ENCODE measurements around the gene HPSE2. TPM values are rescaled to one million over a fixed set of nuclear protein-coding genes. Genes with fewer than 3 reads are reported as not detected.

HPSE2 gene
- total RNA-seq, 1 donor from 2014 or later = 0.10 TPM

- peak overlapping the region; percentile 85 for H3K4me3 Mint-ChIP-seq (ENCODE audit: low read depth)
- H3K27ac Mint-ChIP-seq = peak overlapping the region; percentile 93
- H3K4me1 Mint-ChIP-seq (ENCODE audit: low read depth) = peaks cover 13% of the 10 kb centered on the region
- DNase-seq (ENCODE audit: low spot score, unreplicated experiment) = no peak
- H3K27me3 Mint-ChIP-seq = no peaks in the 10 kb centered on the region
- no peaks in the 10 kb centered on the region for H3K9me3 Mint-ChIP-seq (ENCODE audit: low read depth)
- no peak for TF ChIP-seq CTCF (IDR thresholded peaks at IDR 0.05; ENCODE audit: unreplicated experiment)
- H3K36me3 Mint-ChIP-seq (ENCODE audit: insufficient read depth) = peaks cover 15% of the 10 kb centered on the region
Observed at GRCh38 chr10:98446151-98446660, 789.4 kb downstream of the HPSE2 start.

DNA sequence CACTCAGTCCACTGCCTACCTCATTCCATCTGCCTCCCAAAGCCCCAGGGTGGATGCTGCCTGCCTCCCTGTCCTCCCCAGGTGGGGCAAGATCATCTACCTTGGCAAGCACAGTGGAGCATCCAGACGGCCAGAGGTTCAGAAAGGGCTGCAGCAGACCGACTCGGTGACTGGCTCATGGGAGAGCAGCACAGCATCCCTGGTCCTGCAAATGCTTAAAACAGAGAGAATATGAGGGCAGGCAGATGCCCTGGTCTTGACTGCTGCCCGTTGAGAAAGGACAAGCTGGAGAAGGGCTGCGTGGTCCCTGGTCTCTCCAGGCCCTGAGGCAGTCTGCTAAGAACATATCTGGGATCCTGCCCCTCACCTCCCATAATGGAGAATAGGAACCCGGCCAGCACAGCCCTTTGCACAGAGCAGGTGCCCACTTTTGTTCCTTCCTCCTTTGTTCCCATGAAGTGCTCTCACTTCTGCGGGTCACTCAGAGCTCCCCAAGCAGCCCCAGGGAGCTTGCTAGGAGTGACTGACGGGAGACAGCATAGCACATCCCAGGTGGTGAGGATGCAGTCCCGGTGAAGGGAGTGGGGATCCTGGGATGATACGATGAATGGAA, 790.3 kb downstream of the HPSE2 start:
- TF ChIP-seq CTCF (IDR thresholded peaks at IDR 0.05; ENCODE audit: unreplicated experiment) = no peak
- no peak for DNase-seq (ENCODE audit: low spot score, unreplicated experiment)
- peak overlapping the region; percentile 85 for H3K4me3 Mint-ChIP-seq (ENCODE audit: low read depth)
- no peaks in the 10 kb centered on the region for H3K27me3 Mint-ChIP-seq
- peaks cover 8% of the 10 kb centered on the region for H3K4me1 Mint-ChIP-seq (ENCODE audit: low read depth)
- peak overlapping the region; percentile 93 for H3K27ac Mint-ChIP-seq
- no peaks in the 10 kb centered on the region for H3K9me3 Mint-ChIP-seq (ENCODE audit: low read depth)
- peaks cover 19% of the 10 kb centered on the region for H3K36me3 Mint-ChIP-seq (ENCODE audit: insufficient read depth)

DNA sequence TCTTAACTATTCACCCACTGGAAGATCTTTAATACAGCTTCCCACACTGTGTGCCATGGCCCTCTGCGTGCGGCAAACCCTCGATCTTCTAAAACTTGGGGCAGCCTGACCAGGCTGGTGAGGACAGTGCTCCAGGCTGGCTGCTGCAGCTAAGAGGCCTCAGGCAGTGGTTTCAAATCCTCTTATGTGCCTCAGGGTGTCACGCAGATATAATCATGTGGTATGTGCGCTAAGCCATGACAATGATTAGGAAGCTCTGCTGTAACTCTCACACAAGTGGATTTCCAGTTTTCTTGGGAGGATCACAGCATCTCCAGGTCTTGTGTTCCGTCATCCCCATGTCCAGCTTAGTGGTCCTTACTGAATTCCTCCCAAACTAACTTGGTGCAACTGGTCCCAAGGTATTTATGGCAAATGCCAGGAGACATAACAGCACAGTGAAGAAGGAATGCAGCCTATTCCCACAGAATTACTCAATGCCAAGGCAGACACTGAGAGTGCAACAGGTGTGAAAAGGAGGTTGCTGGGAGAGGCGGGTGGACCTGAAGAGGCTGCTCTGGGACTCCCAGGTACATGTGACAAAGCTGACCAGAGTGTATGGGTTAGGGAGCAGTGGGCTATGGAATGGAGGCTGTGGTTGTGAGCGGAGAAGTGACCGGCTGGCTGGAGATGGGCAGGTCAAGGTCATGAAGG, 791.2 kb downstream of the HPSE2 start:
- Mint-ChIP-seq H3K27me3 (no peaks in the 10 kb centered on the region), H3K27ac (peak overlapping the region; percentile 15), H3K4me3 (ENCODE audit: low read depth) (peak overlapping the region; percentile 44), H3K4me1 (ENCODE audit: low read depth) (peaks cover 4% of the 10 kb centered on the region), H3K9me3 (ENCODE audit: low read depth) (no peaks in the 10 kb centered on the region), H3K36me3 (ENCODE audit: insufficient read depth) (peaks cover 23% of the 10 kb centered on the region)
- DNase-seq (ENCODE audit: low spot score, unreplicated experiment) = no peak
- no peak for TF ChIP-seq CTCF (IDR thresholded peaks at IDR 0.05; ENCODE audit: unreplicated experiment)

DNA sequence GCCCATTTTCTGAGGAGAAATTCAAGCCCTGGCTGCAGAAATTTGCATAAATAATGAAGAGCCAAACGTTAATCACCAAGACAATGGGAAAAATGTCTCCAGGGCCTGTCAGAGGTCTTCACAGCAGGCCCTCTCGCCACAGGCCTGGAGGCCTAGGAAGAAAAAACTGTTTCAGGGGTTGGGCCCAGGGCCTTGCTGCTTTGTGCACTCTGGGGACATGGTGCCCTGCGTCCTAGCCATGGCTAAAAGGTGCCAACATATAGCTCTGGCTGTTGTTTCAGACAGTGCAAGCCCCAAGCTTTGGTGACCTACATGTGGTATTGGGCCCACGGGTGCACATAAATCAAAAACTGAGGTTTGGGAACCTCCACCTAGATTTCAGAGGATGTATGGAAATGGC, 796.9 kb downstream of the HPSE2 start:
- Mint-ChIP-seq H3K4me1 (ENCODE audit: low read depth) (no peaks in the 10 kb centered on the region), H3K27ac (no peak overlapping the region), H3K27me3 (no peaks in the 10 kb centered on the region), H3K4me3 (ENCODE audit: low read depth) (no peak overlapping the region), H3K9me3 (ENCODE audit: low read depth) (no peaks in the 10 kb centered on the region), H3K36me3 (ENCODE audit: insufficient read depth) (peaks cover 47% of the 10 kb centered on the region)
- no peak for TF ChIP-seq CTCF (IDR thresholded peaks at IDR 0.05; ENCODE audit: unreplicated experiment)
- no peak for DNase-seq (ENCODE audit: low spot score, unreplicated experiment)

DNA sequence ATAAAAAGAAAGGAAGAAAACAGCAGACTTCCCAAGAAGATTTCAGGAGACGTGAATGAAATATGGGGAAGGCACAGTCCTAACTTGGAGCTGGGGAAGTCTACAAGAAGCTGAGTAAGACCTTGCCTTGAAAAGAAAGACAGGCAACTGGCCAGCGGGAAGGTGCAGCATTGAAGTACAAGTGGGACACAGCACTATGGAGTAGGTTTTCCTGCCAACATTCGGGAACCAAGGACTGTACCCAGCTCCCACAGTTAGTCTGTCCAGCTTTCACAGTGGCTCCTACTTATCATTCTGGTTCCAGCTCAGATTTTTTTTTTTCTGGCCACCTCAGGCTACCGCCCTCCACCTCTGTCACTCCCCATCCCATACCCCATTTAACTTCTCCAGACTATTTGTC, 798.9 kb downstream of the HPSE2 start:
- H3K9me3 Mint-ChIP-seq (ENCODE audit: low read depth) = peaks cover 9% of the 10 kb centered on the region
- no peaks in the 10 kb centered on the region for H3K27me3 Mint-ChIP-seq
- H3K4me3 Mint-ChIP-seq (ENCODE audit: low read depth) = no peak overlapping the region
- TF ChIP-seq CTCF (IDR thresholded peaks at IDR 0.05; ENCODE audit: unreplicated experiment) = no peak
- no peak for DNase-seq (ENCODE audit: low spot score, unreplicated experiment)
- H3K27ac Mint-ChIP-seq = no peak overlapping the region
- no peaks in the 10 kb centered on the region for H3K4me1 Mint-ChIP-seq (ENCODE audit: low read depth)
- peaks cover 53% of the 10 kb centered on the region for H3K36me3 Mint-ChIP-seq (ENCODE audit: insufficient read depth)
